H1 (cell line): Measurements from ENCODE around the gene SIN3B.

ENCODE experiments used
- BRCA1 ChIP-seq: IDR thresholded peaks from 2 replicates; pipeline ENCODE4 v1.6.1; 2012; ENCODE audit warnings: low read depth, low read length, improper control_type of control experiment
- EZH2 ChIP-seq: fragments of 200-600 bp; sonication (generic); IDR thresholded peaks from 2 replicates; pipeline ENCODE4 v1.7.1; 2012; ENCODE audit warnings: low read depth, mild to moderate bottlenecking, moderate library complexity, low read length, inconsistent platforms; ENCODE audit not compliant: severe bottlenecking
- GABPA ChIP-seq: IDR thresholded peaks from 2 replicates; pipeline ENCODE4 v1.6.1; 2011; ENCODE audit warnings: mild to moderate bottlenecking, low read length, moderate library complexity, borderline replicate concordance; ENCODE audit not compliant: insufficient read depth
- JUN ChIP-seq: IDR thresholded peaks from 2 replicates; pipeline ENCODE4 v1.6.1; 2011; ENCODE audit warnings: low read depth, mild to moderate bottlenecking, improper control_type of control experiment, low read length
- KDM5A ChIP-seq: fragments of 200-600 bp; IDR thresholded peaks from 2 replicates; pipeline ENCODE4 v1.7.1; 2012; ENCODE audit warnings: mild to moderate bottlenecking, low read length, inconsistent platforms, mixed read lengths
- POLR2A ChIP-seq, 2 experiments: IDR thresholded peaks; 1 replicate in 1 of 2; 2 replicates in 1 of 2; pipeline ENCODE4 v1.6.1; 2011; ENCODE audit warnings: low read depth in 2 of 2, low read length in 2 of 2, mild to moderate bottlenecking in 2 of 2; ENCODE audit errors: control extremely low read depth in 1 of 2
- POLR2AphosphoS5 ChIP-seq: IDR thresholded peaks from 2 replicates; pipeline ENCODE4 v1.6.1; 2011; ENCODE audit warnings: low read depth, low read length
- RAD21 ChIP-seq, 2 experiments: IDR thresholded peaks in 1 of 2; conservative IDR thresholded peaks in 1 of 2; 2 replicates each; pipeline ENCODE4 v1.6.1; 2011; ENCODE audit warnings: low read depth in 2 of 2, low read length in 2 of 2, improper control_type of control experiment in 1 of 2, inconsistent platforms in 1 of 2, mild to moderate bottlenecking in 1 of 2, moderate library complexity in 1 of 2
- TCF12 ChIP-seq: IDR thresholded peaks from 2 replicates; pipeline ENCODE4 v1.6.1; 2011; ENCODE audit warnings: low read depth, mild to moderate bottlenecking, low read length
- ZNF274 ChIP-seq: IDR thresholded peaks from 2 replicates; pipeline ENCODE4 v1.7.0; 2012; ENCODE audit warnings: low read length, borderline replicate concordance; ENCODE audit errors: extremely low read depth
- TF ChIP-seq, protein P1 (sequence below): IDR thresholded peaks from 2 replicates; pipeline ENCODE4 v1.6.1; 2012; ENCODE audit warnings: inconsistent platforms
- TF ChIP-seq, protein P2 (sequence below), 3 experiments: IDR thresholded peaks; 1 replicate in 2 of 3; 2 replicates in 1 of 3; pipeline versions ENCODE4 v1.5.1 to v1.6.1; 2011; ENCODE audit warnings: low read length in 3 of 3, mild to moderate bottlenecking in 3 of 3, inconsistent platforms in 2 of 3, low read depth in 1 of 3, moderate library complexity in 1 of 3; ENCODE audit not compliant: insufficient read depth in 1 of 3; ENCODE audit errors: control extremely low read depth in 1 of 3

DNA sequence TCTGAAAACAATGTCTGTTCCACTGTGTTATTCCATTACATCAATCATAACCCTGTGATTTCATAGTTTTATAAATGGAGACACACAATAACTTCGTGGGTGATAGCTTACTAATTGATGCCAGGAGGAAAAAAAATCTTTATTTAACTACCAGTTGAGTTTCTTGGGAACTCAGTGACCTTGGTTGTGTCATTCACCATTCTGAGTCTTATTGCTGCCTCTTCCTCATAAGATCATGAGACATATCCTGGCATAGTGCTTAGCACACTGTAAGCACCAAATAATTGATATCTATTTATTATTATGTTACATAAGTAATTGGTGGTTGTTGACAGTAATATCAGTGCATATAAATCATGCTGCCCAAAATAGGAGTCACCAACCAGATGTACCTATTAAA, 39.1 kb upstream of the SIN3B start:
- TF ChIP-seq, protein P1, sequence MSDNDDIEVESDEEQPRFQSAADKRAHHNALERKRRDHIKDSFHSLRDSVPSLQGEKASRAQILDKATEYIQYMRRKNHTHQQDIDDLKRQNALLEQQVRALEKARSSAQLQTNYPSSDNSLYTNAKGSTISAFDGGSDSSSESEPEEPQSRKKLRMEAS, result no peak
- TF ChIP-seq JUN (no peak), RAD21 (IDR thresholded peaks at IDR 0.05 in 1 of 2, conservative IDR thresholded peaks at IDR 0.05 in 1 of 2; ENCODE audit: low read depth in 2 of 2, low read length in 2 of 2) (no peak), GABPA (no peak), POLR2A (IDR thresholded peaks at IDR 0.05; ENCODE audit: control extremely low read depth in 1 of 2, low read depth in 2 of 2, low read length in 2 of 2) (no peak), POLR2AphosphoS5 (no peak), KDM5A (no peak), TCF12 (no peak), EZH2 (no peak), BRCA1 (no peak), ZNF274 (no peak)
- TF ChIP-seq, protein P2, sequence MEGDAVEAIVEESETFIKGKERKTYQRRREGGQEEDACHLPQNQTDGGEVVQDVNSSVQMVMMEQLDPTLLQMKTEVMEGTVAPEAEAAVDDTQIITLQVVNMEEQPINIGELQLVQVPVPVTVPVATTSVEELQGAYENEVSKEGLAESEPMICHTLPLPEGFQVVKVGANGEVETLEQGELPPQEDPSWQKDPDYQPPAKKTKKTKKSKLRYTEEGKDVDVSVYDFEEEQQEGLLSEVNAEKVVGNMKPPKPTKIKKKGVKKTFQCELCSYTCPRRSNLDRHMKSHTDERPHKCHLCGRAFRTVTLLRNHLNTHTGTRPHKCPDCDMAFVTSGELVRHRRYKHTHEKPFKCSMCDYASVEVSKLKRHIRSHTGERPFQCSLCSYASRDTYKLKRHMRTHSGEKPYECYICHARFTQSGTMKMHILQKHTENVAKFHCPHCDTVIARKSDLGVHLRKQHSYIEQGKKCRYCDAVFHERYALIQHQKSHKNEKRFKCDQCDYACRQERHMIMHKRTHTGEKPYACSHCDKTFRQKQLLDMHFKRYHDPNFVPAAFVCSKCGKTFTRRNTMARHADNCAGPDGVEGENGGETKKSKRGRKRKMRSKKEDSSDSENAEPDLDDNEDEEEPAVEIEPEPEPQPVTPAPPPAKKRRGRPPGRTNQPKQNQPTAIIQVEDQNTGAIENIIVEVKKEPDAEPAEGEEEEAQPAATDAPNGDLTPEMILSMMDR (IDR thresholded peaks at IDR 0.05; ENCODE audit: control extremely low read depth in 1 of 3, insufficient read depth in 1 of 3, low read depth in 1 of 3, low read length in 3 of 3), result no peak
